Colonic mucosa (tissue), 4 donors: ENCODE data around the gene MED15. TPM values are rescaled to one million over a fixed set of nuclear protein-coding genes. Genes with fewer than 3 reads are reported as not detected.

ENCODE experiments used
- DNase-seq: peaks from one replicate; pipeline ENCODE4 v3.0.0-alpha.2; 2020
- H3K27ac ChIP-seq: fragments of 200-600 bp; one replicate; pipeline ENCODE4 v1.8.0; 2021
- H3K27me3 ChIP-seq: fragments of 200-600 bp; one replicate; pipeline ENCODE4 v1.8.0; 2021
- H3K36me3 ChIP-seq: fragments of 200-600 bp; one replicate; pipeline ENCODE4 v1.8.0; 2021
- H3K4me1 ChIP-seq: fragments of 200-600 bp; one replicate; pipeline ENCODE4 v1.8.0; 2021; ENCODE audit warnings: mild to moderate bottlenecking
- H3K4me3 ChIP-seq: fragments of 200-600 bp; one replicate; pipeline ENCODE4 v1.8.0; 2021
- H3K9ac ChIP-seq, 2 donors: one replicate each; pipeline ENCODE4 v1.7.0; 2013; ENCODE audit warnings: control low read depth in 2 of 2, low read depth in 2 of 2, low read length in 2 of 2
- H3K9me3 ChIP-seq: fragments of 200-600 bp; one replicate; pipeline ENCODE4 v1.8.0; 2021
- intact Hi-C: fragments of 100-400 bp; cut with DNase I; formaldehyde crosslinking; loops from one replicate; pipeline ENCODE4 v1.14.1; 2022
- total RNA-seq, 2 donors: library from RNA; stranded (reverse); fragmentation: NEBNext Ultra II Directional in 1 of 2; extraction: Animal tissue kit (Norgen Biotek cat#: 25700) in 1 of 2; gene quantifications; one replicate each; pipeline ENCODE4 v1.2.1, GENCODE V29; 2021
- TF ChIP-seq, protein P1 (sequence below): fragments of 200-600 bp; IDR thresholded peaks from one replicate; pipeline ENCODE4 v1.8.0; 2022; ENCODE audit warnings: antibody characterized with exemption, mild to moderate bottlenecking
- donor health status: healthy.
- donor health status: DM: no; HTN: no; CAD: no.
- donor health status: DM: no; HTN: no; CAD: no.

Gene MED15
- total RNA-seq, 2 donors from 2014 or later: 93.1 to 102 TPM

DNA sequence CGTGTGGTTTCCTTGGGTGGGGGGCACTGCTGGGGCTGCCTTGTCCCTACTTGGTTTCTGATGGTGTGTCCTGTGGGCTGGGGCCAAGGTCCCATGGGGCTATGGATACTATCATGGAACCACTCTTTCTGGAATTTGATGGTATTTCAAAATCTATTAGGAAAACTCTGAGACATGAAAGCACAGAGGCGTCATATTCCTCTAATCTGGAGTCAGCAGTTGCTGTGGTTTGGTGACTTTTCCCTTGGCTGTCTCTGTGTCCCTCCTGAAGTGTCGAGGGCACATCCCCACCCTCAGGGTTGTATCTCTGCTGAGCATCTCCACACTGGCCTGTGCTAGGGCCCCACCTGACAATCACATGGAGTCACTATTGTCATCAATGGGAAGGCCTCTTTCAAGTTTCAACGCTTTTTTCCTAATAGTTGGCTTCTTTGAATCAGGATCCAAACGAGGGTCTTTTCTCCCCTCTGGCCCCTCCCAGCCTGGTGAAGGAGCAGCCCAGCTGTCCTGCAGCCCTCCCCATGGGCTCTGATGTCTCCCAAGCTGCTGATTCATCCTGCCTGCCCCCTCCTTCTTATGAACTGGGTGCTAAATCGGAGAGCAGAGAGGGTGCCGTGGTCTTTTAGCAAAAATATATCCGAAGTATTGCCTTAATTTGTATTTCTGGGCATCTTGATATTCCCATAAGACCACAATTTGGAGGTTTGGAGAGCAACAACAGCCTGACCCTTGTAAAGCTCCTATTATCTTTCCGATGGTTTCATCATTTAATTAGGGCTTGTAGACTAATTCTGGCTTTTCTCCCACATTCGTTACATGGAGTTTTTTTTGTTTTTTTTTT, 38.5 kb downstream of the MED15 start:
- Histone ChIP-seq H3K27me3 (no peaks in the 10 kb centered on the region), H3K9me3 (no peaks in the 10 kb centered on the region), H3K9ac (no peak overlapping the region), H3K4me3 (no peak overlapping the region), H3K4me1 (no peaks in the 10 kb centered on the region), H3K27ac (no peak overlapping the region), H3K36me3 (no peaks in the 10 kb centered on the region)
- intact Hi-C loops: no loop called here
- no peak for DNase-seq
- TF ChIP-seq, protein P1, sequence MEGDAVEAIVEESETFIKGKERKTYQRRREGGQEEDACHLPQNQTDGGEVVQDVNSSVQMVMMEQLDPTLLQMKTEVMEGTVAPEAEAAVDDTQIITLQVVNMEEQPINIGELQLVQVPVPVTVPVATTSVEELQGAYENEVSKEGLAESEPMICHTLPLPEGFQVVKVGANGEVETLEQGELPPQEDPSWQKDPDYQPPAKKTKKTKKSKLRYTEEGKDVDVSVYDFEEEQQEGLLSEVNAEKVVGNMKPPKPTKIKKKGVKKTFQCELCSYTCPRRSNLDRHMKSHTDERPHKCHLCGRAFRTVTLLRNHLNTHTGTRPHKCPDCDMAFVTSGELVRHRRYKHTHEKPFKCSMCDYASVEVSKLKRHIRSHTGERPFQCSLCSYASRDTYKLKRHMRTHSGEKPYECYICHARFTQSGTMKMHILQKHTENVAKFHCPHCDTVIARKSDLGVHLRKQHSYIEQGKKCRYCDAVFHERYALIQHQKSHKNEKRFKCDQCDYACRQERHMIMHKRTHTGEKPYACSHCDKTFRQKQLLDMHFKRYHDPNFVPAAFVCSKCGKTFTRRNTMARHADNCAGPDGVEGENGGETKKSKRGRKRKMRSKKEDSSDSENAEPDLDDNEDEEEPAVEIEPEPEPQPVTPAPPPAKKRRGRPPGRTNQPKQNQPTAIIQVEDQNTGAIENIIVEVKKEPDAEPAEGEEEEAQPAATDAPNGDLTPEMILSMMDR: no peak

DNA sequence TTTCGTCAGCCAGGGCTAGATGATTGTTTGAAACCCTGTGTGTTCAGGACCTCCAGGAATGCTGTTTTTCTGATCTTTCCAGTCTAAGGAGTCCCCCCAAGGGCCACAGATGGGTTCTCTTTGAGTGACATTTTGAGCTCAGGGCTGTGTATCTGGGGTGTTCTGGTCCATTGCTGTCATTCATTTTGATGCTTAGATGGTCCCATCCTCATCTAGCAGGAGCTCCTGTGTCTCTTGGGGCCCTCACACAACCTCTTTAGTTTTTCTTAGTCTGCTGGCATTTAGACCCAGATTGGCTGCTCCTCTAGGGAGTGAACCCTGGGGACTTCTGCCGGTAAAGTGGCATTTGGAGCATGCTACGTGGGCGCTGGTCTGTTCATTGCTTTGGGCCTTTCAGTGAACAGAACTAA, 39.1 kb downstream of the MED15 start:
- TF ChIP-seq, protein P1: no peak
- Histone ChIP-seq H3K9me3 (no peaks in the 10 kb centered on the region), H3K9ac (no peak overlapping the region), H3K36me3 (no peaks in the 10 kb centered on the region), H3K4me3 (no peak overlapping the region), H3K27ac (no peak overlapping the region), H3K4me1 (no peaks in the 10 kb centered on the region), H3K27me3 (no peaks in the 10 kb centered on the region)
- intact Hi-C loops: no loop called here
- DNase-seq: no peak

DNA sequence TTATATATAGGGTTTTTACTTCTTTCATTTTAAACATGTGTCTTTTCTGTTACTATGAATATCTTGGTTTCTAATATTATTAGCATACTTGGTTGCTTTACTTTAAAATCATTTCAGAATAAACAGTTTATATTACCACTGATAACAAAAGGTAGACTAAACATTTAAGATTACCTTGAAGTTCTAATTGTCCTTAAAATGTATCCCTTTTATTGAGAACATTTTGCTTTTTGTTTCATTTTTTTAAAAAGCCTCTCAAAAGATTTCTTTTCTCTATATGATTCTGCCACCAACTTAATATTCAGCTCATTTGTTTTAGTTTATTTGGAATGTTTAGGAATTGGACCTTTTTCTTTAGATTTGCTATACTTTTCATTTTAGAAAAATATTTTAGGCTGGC, 39.6 kb downstream of the MED15 start:
- H3K27me3 ChIP-seq: no peaks in the 10 kb centered on the region
- no peak for DNase-seq
- TF ChIP-seq, protein P1: no peak
- H3K36me3 ChIP-seq: no peaks in the 10 kb centered on the region
- no peak overlapping the region for H3K27ac ChIP-seq
- H3K9ac ChIP-seq: no peak overlapping the region
- no peak overlapping the region for H3K4me3 ChIP-seq
- no peaks in the 10 kb centered on the region for H3K9me3 ChIP-seq
- peaks cover 4% of the 10 kb centered on the region for H3K4me1 ChIP-seq
- intact Hi-C loops: no loop called here

DNA sequence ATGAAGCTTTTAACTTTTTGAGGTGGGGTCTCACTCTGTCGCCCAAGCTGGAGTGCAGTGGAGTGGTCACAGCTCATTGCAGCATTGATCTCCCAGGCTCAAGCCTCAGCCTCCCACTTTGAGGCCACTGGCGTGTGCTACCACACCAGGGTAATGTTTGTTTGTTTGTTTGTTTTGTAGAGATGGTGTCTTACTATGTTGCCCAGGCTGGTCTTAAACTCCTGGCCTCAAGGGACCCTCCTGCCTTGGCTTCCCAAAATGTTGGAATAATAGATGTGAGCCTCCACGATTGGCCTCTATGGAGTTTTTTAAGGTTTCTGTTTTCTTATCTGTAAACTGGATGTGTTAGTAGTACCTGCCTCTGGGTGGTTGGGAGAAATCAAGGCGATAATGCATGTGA, 41.4 kb downstream of the MED15 start:
- Histone ChIP-seq H3K27me3 (no peaks in the 10 kb centered on the region), H3K9me3 (no peaks in the 10 kb centered on the region), H3K4me1 (peaks cover 13% of the 10 kb centered on the region), H3K9ac (no peak overlapping the region), H3K36me3 (peaks cover under 1% of the 10 kb centered on the region), H3K27ac (no peak overlapping the region), H3K4me3 (no peak overlapping the region)
- DNase-seq: no peak
- intact Hi-C loops: no loop called here
- TF ChIP-seq, protein P1: no peak

DNA sequence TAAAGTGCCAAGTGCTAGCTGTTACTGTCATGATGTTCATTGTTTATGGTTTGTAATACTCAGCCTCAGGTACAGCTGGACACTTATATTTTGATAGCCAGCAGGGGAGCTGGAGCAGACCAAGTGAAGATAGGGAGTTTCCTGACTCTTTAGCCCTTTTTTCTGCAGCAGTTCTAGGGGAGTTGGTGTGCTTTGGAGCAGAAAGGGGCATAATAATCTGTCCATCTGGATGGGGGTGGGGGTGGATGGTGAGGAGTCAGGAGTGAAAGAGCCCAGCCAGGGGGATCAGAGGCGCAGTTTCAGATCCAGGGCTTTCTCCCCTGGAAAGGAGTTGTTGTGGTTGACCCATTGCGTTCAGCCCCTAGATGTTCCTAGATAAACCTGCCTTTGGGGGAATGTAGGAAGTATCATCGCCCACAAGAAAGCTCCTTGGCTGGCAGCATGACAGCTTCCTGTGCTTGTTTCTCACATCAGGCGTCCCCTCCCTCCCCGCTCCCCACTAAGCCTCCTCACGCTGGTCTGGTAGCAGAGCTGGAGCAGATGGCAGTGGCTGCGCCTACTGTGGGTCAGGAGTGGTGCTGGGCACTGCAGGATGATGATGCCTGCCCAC, 41.9 kb downstream of the MED15 start:
- Histone ChIP-seq H3K4me1 (peaks cover 13% of the 10 kb centered on the region), H3K36me3 (peaks cover 6% of the 10 kb centered on the region), H3K4me3 (no peak overlapping the region), H3K9me3 (no peaks in the 10 kb centered on the region), H3K27ac (peak overlapping the region; percentile 78), H3K27me3 (no peaks in the 10 kb centered on the region), H3K9ac (no peak overlapping the region)
- DNase-seq: no peak
- intact Hi-C loops: no loop called here
- TF ChIP-seq, protein P1: no peak
